OCI-LY3 (cell line): ENCODE data around the gene CLDN14.

ENCODE experiments used
- EZH2phosphoT487 ChIP-seq: fragments of 200-600 bp; shearing (Covaris generic); IDR thresholded peaks from 2 replicates; pipeline ENCODE4 v1.6.1; 2018; ENCODE audit warnings: antibody characterized with exemption, mixed run types, low read depth
- TF ChIP-seq, protein P1 (sequence below): fragments of 200-600, 300-600 bp; sonication (generic); IDR thresholded peaks from 2 replicates; pipeline ENCODE4 v1.5.1; 2014; ENCODE audit warnings: antibody characterized with exemption, low read length, low read depth

DNA sequence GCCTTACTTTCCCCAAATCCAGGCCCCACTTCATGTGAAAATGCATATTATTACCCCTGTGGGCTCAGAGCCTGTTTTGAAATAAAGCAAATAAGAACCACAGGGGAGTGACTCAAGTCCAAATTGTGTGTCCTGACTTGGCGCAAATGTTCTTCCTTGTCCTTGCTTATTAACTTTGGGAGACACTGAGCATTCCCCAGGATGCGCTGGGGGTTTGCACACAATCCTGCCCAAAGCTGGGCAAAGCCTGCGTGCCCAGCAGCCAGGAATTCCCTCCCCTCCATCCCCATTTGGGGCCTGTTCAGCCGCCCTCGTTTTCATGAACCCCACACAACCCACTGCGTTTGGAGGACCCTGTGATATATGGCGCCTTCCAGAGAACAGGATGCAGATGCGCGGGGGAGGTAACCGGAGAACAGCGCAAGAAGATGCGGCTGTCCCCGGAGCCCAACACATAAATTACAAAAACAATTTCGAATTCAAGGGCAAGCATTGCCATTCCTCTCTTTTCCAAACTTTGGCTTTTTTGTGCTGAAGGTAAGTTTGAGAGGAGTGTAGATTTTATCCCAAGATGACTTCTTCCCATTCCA lies 42.4 kb upstream of the CLDN14 start:
- TF ChIP-seq, protein P1, sequence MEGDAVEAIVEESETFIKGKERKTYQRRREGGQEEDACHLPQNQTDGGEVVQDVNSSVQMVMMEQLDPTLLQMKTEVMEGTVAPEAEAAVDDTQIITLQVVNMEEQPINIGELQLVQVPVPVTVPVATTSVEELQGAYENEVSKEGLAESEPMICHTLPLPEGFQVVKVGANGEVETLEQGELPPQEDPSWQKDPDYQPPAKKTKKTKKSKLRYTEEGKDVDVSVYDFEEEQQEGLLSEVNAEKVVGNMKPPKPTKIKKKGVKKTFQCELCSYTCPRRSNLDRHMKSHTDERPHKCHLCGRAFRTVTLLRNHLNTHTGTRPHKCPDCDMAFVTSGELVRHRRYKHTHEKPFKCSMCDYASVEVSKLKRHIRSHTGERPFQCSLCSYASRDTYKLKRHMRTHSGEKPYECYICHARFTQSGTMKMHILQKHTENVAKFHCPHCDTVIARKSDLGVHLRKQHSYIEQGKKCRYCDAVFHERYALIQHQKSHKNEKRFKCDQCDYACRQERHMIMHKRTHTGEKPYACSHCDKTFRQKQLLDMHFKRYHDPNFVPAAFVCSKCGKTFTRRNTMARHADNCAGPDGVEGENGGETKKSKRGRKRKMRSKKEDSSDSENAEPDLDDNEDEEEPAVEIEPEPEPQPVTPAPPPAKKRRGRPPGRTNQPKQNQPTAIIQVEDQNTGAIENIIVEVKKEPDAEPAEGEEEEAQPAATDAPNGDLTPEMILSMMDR, result no peak
- TF ChIP-seq EZH2phosphoT487, result no peak
